Effector CD4-positive, alpha-beta T cell (primary cell): Measurements from ENCODE around the gene PRTFDC1.

ENCODE experiments used
- DNase-seq: peaks from one replicate; pipeline ENCODE4 v3.0.0-alpha.2; 2020

The PRTFDC1 gene

DNA sequence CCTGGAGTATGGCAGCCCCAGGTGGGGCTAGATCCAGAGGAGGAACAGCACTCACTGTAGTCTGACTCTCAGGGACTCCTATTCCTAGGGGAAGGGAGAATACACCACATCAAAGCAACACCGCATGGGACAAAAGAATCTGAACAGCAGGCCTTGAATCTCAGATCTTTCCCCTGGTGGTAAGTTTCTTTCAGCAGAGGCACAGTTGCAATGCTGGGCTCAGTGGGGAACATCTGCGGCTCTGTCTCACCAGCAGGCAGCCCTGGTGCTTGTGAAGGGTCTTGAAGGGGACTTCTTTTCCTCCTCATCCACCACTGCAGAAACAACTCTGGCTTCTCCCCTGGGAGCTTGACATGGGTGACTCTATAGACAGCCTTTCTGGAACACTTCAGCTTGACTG lies 117.5 kb downstream of the PRTFDC1 start:
- DNase-seq = no peak

DNA sequence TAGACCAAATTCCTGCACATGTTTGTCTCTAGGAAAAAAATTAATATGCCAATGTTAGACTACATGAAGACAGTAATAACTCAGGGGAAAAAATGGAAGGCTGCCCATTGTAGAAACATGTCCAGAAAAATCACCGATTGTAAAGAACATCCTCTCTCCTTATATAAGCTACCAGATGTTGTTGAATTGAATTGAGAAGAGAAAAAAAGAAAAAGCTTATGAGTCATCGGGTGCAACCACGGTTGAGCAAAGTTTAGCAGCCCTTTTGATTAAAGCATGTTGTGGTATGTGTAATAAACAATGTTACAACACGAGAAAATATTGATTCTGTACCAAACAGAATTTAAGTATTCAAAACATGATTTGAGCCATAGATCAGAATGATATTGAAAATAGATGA lies 126.4 kb downstream of the PRTFDC1 start:
- no peak for DNase-seq

DNA sequence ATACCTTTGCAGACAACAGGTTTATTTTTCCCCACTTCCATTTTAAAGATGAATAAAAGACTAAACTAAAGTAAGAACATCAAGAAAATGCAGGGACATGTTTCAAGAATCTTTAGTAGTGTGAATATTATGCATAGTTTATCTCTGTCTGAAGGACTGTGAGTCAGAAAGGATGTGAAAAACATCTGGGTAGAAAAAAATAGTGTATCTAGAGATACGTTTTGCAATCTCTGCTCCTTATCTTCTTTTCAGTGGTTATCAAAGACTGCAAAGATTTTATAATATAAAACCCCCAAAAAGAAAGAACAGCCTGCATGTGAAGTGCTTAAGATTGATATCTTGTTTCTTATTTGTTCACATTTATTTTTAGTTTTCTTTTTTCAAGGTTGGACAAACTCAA lies 126.9 kb downstream of the PRTFDC1 start:
- no peak for DNase-seq

DNA sequence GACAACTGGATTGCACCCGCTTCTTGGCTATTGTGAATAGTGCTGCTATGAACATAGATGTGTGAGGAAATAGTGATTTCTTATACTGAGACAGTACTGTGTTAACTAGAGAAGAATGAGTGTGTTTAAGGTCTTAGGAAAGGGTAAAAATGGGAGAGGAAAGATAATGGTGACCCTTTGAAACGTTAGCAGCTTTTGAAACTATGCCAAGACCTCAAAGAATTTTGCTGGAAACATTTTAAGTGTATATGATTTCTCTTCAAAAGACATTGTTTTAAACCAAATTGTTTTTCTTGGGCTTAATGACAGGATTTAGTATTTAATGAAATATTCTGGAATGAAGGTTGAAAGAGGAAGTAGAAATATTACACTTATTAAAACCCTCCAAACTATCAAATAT lies 127.9 kb downstream of the PRTFDC1 start:
- no peak for DNase-seq

DNA sequence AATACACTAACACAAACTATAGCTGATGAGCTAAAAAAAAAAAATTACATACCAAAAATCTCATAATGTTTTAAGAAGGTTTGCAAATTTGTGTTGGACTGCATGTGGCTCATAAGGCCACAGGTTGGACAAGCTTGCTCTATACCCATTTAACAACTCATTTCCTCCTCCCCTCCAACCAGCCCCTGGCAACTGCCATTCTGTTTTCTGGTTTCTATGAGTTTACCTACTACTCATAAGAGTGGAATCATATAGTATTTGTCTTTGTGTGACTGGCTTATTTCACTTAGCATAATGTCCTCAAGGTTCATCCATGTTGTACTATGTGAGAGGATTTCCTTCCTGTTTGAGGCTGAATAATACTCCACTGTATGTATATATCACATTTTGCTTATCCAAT lies 128.3 kb downstream of the PRTFDC1 start:
- no peak for DNase-seq

DNA sequence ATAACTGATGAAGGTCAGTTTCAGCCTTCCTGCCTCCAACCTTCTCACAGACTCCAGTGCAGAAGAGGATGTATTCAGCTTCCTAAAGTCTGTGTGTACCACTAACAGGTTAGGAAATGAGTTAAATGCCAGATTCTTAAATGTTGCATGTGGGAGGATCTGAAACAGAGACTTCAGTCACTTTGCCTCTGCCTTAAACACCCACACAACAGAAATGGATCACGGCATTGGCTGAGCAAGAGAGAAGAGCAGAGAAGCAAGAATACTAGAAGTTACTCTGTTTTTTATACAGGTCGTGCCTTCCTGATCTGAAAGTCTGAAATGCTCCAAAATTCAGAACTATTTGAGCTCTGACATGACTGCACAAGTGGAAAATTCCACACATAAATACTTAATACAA lies 129.8 kb downstream of the PRTFDC1 start:
- DNase-seq = no peak

DNA sequence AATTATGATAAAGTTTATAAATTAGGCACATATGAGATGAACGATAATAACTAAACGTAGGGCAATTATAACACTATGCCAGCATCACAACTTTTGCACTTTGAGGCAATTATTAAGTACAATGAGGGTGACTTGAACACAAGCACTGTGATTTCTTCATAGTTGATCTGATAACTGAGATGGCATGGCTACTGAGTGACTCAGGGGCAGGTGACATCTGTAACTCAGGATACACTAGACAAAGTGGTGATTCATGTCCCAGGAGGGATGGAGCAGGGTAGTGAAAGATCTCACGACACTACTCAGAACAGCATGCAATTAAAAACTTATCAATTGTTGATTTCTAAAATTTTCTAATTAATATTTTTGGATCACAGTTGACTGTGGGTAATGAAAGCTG lies 130.4 kb downstream of the PRTFDC1 start:
- no peak for DNase-seq

DNA sequence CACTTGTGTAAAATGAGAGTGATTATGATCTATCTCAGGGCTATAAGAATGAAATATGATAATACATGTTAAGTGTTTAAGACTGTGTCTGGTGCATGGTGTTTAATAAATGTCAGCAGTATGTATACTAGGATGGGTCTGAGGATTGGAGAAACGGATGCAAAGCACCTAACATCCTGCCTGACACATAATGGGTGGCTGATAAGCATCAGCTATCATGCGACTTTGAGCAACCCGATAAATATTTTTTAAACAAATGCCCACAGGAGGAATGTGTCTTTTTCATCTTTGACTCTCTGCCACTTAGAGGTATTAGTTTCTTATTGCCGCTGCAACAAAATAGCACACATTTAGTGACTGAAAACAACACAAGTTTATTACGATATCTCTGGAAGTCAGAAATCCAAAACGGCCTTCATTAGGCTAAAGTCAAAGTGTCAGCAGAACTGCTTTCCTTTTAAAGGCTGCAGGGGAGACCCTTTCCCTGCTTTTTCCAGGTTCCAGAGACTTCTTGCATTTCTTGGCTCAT lies 135.5 kb downstream of the PRTFDC1 start:
- DNase-seq = no peak

DNA sequence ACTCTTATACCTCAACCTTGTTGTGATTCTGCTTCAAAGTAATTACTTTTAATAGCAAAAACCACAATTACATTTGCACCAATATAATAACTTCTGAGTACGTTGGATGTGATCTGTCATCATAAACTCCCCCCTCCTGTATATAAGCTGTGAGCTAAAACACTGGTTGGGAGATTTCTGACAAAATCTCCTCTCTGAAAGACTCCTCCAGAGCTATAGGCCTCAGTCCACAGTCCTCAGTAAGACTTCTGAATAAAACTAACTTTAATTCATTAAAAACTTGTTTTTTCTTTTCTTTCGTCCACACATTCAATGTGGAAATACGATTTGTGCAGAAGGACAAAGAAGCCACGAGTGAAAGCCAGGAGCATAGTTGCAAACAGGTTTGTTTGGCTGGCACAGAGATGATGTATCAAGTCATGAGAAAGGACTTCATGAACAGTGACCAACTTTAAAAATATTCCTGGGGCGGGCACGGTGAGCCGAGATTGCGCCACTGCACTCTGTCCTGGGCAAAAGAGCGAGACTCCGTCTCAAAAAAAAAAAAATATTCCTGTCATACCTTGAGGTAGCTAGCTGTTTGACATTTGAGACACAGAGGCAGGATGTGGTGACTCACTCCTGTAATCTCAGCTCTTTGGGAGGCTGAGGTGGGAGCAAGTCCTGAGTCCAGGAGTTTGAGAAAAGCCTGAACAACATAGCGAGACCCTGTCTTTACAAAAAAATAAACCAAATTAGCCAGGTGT lies 137.7 kb downstream of the PRTFDC1 start:
- no peak for DNase-seq

DNA sequence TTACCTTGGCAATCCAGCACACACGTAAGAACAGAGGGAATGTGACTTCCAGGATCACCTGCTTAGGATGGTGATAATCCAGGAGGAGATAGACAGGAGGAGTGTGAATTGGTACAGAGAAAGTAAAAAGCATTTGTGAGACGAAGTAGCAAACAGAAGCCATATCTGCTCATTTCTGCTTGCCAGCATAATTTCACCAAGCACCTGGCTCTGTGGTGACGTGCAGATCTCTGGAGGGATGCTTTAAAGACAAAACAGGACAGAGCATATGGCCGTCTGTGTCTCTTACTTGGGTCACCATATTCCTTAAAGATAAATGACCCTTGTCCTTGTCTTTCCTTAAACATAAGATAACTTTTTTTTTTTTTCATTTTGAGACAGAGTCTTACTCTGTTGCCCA lies 138.6 kb downstream of the PRTFDC1 start:
- DNase-seq = no peak

DNA sequence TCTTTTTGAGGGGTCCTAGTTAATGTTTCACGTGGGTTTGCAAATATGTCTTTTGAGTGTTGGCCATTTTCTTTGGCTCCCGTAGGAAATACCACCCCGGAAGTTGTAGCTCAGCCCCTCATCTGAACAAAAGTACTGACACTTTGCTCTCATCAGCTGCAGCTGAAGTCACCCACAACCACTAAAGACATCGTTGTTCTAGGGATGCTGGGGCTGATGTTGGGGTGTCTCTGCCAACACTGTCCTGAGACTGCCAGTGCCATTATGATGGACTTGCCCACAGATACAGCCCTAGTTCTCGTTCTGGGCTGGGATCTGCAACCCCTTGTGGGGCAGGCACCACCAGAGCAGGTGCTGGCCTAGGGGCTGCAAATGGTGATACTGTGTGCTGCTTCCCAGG lies 146.1 kb downstream of the PRTFDC1 start:
- no peak for DNase-seq

DNA sequence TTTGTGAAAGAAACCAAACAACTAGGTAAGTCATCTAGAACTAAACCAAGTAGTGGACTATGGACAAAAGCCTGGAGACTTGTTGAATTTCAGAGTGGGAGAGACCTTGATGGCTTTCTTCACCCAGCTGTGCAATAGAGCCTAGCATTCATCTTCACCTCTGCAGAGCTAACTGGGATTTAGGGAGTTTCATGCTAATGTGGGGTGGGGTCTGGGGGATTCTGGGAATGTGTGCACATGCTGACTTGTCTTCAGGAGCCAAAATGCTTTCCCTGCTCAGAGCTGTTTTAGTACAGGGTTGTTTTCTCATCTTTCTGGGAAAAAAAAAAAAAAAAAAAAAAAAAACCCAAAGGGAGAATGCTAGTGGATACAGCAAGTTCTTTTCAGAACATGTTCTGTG lies 147.4 kb downstream of the PRTFDC1 start:
- no peak for DNase-seq

DNA sequence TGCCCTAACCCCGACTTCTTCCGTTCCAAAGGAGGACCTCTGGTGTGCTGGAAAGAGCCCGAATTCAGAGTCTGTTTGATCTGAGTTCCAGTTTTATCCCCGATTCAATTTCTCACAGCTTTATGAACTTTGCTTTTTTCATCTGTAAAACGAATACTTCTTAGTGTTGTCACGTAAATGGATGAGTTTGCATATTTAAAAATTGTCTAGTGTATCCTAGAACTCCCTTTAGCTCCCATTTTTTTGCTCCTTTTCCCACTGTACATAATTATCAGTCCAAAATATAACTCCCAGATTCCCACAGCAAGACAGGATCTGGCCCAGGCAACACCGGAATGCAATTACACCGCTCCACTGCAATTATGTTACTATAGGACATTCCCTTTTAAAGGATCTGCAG lies 148.0 kb downstream of the PRTFDC1 start:
- DNase-seq = no peak

DNA sequence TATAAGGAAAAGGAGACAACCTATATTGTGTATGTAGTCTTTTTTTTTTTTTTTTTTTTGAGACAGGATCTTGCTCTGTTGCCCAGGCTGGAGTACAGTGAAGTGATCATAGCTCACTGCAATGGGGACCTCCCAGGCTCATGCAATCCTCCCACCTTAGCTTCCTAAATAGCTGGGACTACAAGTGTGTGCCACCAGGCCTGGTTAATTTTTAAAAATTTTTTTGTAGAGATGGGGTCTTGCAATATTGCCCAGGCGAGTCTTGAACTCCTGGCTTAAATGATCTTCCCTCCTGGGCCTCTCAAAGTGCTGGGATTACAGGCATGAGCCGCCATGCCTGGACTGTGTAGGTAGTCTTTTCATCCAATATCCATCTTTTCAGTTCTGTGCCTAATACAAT lies 150.0 kb downstream of the PRTFDC1 start:
- DNase-seq = no peak

DNA sequence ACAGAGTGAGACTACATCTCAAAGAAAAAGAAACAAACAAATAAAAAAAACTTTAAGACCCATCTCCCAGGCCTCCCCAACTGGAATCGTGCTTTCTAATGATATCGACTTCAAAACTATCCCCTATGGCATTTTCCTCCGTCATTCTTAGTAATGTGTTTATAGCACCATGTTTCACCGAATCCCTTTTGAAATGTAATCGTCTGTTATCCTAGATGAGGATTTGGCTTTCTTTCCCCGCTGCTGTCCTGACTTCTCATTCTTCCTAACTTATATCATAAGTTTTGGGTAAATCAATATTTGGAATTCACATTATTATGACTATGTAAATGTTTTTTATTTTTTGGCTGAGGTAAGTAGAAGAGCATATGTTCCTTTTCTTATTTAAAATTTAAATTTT lies 151.5 kb downstream of the PRTFDC1 start:
- no peak for DNase-seq
